Raji (cell line): ENCODE data around the gene YARS1.

ENCODE experiments used
- POLR2A ChIP-seq: IDR thresholded peaks from 2 replicates; pipeline ENCODE4 v1.6.1; 2011; ENCODE audit warnings: low read depth, low read length, control low read depth; ENCODE audit not compliant: insufficient read depth

YARS1 gene

DNA sequence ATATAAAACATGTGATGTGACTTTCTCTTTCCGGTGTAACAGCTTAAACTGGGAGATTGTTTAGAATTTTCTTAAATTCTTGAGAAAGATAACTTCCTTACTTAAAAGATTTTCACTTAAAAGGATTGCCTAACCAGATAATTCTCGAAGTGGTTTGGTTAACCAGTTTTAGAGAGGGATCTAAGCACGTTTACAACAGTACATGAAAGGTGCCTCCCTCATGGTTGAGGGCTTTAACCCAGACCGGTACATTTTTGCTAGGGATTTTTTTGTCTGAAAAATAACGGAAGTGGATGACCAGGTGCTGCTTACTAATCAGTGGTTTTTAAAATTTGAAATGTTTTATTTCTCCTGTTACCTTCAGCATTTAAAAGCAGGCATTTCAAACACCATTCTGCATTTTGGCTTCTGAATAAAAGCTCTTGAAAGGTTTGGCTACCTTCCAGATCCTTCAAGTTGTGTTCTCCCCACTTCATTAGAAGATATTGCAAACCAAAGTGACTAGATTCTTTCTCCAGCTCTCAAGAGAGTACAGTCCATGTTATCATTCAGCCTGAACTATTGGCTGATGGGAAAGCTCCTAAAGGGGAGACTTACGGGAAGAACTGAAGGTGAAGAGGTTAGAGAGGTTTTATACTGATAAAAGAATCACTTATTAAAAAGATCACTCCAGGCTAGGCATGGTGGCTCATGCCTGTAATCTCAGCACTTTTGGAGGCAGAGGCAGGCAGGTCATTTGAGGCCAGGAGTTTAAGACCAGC lies 13.1 kb upstream of the YARS1 start:
- TF ChIP-seq POLR2A: no peak

- no peak for TF ChIP-seq POLR2A
Observed at GRCh38 chr1:32828341-32828740, 11.2 kb upstream of the YARS1 start.

DNA sequence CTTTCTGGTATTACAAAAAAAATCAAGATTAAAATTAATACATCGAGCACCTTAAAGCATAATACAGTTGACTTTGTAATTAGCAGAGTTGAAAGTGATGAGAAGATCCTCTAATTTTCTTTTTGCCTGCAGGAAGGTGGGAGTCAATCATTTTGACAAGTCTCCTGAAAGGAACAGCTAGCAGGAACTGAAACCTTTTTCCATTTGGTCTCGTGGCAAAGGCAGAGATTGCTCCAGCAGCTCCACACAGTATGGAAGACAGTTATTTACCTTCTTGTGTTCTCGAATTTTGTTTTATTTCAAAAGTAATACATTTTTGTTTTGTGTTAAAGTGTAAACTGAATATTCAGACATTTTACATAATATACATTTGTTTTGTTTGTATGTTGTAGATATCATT lies 8.0 kb upstream of the YARS1 start:
- no peak for TF ChIP-seq POLR2A

GRCh38 chr1:32818804-32819541 lies 1.8 kb upstream of the YARS1 start:
- TF ChIP-seq POLR2A: peak; percentile 37; the same call in 1 of the 2 replicates

- no peak; the same call in 1 of the 2 replicates for TF ChIP-seq POLR2A
Observed at GRCh38 chr1:32817815-32818786, 943 bp upstream of the YARS1 start.

- TF ChIP-seq POLR2A: no peak
Observed at GRCh38 chr1:32816676-32817158, 441 bp downstream of the YARS1 start.

GRCh38 chr1:32813941-32814739 lies 3.0 kb downstream of the YARS1 start:
- TF ChIP-seq POLR2A: no peak

GRCh38 chr1:32811917-32812316 lies 5.2 kb downstream of the YARS1 start:
- no peak for TF ChIP-seq POLR2A

DNA sequence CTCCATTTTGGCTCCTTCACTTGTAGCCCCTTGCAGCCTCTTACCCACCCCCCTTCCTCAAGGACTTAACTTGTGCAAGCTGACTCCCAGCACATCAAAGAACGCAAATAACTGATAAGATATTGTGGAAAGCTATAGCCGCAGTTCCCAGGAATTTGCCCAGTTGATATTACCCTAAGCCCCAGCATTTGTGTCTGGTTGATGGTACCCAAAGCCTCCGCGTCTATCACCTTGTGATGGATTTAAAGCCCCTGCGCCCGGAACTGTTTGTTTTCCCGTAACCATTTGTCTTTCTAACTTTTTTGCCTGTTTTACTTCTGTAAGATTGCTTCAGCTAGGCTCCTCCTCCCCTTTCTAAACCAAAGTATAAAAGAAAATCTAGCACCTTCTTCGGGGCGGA lies 5.9 kb downstream of the YARS1 start:
- TF ChIP-seq POLR2A: no peak

DNA sequence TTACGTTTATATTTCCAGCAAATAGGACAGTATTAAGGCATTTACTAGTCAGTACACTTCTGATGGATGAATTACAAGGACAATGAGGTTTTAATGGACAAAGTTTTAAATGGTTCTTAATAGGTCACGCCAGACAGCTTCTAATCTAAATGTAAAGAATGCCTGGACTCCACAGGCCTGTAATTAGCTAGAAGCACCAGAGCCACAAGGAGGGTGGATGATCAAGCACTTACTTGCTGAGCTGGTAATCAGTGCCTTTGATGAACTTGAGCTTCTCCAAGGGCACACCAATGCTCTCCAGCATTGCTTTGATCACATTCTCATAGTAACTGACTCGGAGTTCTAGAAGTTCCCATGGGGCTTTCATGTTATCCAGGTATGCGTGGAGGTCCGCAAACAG lies 6.8 kb downstream of the YARS1 start:
- no peak for TF ChIP-seq POLR2A

- TF ChIP-seq POLR2A: no peak
Observed at GRCh38 chr1:32808580-32808979, 8.6 kb downstream of the YARS1 start.

DNA sequence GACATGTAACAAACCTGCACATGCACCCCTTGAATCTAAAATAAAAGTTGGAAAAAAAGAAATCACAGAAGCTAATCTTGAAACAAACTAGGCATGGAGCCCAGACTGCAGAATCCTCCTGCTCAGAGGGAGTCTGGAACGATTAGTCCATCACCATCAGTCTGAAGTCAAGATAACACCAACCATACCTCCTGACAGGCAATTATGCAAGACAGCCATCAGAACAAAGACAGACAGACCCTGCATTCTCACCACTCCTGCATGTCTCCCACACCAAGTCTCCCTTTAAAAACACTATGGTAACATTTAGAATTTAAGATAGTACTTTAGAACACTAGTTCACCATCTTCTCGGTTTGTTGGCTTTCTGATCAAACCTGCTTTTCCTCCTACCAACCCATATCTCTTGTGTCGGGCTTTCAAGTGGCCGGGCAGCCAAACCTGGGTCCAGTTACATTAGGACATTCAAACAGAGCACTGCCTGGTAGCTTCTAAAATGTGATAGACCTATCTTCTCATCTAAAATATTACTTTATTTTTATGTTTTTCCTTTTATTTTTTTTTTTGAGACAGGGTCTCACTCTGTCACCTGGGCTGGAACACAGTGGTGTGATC lies 10.1 kb downstream of the YARS1 start:
- no peak for TF ChIP-seq POLR2A

DNA sequence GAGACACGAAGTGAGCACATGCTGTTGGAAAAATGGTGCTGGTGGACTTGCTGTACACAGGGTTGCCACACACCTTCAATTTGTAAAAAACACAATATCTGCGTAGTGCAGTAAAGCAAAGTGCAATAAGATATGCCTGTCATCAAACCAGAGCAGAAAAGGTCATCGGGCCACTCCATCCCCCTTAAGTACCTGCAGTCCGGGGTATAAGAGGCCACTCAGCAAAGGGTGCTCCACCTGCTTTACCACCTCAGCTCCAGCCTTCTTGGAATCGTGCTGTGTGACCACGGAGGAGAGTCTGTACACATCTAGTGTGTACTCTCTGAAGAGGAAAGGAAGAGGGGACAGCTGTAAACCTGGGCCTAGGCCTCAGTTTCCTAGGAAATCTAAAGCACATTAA lies 10.9 kb downstream of the YARS1 start:
- TF ChIP-seq POLR2A: no peak
